GM18498 (cell line): ENCODE measurements around the gene CYP27B1.

Source experiments
- ATAC-seq: cut with Tn5 transposase; IDR thresholded peaks from one replicate; pipeline ENCODE4 v1.9.1; 2021; ENCODE audit warnings: mild to moderate bottlenecking, moderate library complexity; ENCODE audit not compliant: unreplicated experiment

CYP27B1 gene

DNA sequence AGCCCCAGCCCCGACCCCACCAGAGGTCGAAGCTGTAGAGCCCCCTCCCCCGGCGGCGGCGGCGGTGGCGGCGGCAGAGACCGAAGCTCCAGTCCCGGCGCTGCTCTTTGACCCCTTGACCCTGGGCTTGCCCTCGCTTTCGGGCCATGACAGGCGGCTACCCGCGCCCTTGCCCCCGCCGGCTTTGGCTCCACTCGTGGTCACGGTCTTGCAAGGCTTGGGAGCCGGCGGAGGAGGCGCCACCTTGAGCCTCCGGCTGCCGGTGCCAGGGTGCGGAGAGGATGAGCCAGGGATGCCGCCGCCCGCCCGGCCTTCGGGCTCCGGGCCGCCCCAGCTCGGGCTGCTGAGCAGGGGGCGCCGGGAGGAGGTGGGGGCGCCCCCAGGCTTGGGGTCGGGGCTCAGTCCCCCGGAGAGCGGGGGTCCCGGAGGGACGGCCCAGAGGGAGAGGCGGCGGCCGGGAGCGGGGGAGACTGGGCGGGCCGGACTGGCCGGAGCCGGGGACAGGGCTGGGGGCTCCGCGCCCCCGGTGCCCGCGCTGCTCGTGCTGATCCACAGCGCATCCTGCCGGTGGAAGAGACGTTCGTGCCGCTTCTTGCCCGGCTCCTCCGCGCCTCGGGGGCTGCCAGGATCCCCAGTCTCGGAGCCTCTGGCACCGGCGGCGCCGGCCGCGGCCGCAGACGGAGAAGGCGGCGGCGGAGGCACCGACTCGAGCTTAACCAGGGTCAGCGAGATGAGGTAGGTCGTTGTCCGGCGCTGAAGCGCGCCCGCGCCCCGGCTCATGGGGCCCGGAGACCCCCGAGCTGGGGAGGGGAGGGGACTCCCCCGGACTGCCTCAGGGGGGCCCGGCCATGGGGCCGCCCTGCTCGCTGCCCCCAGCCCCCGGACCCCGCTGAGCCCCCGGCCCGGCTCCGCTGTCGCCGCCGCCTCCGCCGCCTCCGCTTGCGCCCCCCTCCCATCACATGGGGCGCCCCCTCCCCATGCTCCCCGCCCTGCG is 29.1 kb downstream of the CYP27B1 start:
- ATAC-seq = no peak

DNA sequence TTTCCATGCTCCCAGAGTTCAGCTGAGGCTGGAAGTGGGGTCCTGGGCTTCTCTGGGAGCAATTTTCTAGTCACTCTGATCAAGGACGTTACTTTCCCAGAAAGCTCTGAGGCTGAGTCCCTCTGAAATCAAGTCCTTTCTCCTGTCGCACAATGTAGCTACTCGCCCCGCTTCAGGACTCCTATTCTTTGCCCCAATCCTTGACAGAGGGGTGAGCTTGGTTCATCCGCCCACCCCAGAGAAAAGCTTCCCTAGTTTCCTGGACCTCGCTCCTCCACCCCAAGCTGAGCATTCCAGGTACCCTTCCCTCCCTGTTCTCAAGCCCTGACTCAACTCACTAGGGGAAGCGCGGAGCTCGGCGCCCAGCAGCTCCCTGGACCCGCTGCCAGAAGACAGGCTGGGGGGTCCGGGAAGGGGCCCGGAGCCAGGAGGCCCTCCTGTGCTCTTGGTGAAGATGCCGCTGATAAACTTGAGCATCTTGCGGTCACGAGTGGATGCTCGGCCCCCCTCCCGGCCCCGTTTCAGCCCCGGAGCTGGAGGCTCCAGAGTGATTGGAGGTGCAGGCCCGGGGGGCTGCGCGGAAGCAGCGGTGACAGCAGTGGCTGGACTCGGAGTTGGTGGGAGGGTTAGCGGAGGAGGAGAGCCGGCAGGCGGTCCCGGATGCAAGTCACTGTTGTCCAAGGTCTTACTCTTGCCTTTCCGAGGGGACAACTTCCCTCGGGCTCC is 30.0 kb downstream of the CYP27B1 start:
- no peak for ATAC-seq

DNA sequence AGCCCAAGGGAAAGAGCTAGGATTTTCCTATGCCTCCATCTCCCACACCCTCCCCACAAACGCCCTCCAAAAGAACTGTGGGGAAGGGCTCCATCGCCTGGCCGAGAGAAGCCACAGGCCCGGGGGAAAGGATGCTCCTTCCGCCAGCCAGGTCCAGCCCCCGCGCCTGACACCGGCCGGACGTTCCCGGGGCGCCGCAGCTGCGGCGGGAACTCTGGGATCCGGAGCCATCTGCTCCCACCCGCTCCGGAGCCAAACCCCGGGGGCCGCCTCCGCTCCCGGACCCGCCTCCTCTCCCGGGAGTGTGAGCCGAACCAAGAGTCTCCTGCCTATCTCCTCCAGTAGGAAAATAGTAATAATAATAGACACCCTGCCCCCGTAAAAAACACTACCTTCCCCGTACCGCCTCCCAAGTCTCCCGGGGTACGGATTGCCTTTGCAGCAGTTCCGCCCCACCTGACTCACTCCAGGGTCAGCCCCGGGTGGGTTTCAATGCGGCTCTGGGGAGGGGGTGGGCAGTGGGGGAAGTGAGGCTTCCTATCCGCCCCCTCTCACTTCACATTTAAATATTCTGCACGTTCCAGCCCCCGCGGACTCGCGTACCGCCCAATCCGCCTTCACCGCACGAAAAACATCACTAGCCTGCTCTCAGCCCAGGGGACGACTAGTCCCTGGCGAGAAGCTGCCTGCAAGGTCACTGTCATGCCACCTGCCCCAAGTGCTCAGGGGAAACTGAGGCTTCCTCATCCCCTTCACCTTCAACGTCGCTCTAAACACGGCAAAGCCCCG is 30.7 kb downstream of the CYP27B1 start:
- no peak for ATAC-seq

DNA sequence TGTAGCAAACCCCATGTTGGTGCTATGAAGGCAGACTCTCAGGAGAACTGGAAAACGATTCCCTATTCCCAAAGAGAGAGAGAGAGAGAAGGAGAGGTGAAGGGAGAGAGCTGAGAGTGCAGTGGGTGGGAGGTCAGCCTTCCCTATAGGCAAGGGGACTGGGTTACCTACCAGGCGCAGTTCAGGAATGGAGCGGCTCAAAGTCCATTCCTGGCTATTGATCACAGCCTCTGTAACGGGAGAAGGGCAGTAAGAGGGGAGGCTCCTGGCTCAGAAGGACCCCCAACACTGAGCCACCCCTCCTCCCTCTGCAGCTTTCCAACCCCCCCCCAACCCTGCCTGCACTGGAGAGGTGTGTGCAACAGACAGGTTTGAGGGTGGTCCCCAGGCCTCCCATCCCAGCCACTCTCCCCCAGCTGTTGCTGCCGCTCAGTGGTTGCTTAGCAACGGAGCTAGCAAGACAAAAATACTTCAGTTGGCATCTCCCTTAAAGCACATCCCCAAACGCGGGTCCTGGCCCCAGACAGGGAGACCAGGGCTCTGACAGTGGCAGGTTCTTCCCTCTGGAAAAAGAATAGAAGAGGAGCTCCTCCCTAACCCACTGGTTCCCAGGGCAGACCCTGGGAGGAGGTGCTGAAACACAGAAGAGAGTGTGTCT is 31.6 kb downstream of the CYP27B1 start:
- ATAC-seq = no peak

DNA sequence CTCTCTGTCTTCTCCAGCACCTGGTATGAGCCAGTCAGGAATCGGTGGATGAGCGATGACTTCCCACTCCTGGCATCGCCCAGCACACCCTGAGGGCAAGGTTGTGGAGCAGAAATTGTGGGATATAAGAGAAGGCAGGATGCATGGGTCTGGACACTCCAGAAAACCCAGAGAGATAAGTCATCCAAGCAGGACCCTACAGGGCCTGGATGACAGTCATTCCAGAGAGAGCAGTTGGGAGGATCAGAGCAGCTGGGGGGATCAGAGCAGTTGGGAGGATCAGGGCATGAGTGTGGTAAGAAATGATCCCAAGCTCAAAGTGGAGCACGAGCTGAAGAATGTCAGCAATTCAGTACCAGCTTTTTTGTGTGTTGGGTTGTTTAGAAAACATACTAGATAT is 32.3 kb downstream of the CYP27B1 start:
- ATAC-seq = no peak

DNA sequence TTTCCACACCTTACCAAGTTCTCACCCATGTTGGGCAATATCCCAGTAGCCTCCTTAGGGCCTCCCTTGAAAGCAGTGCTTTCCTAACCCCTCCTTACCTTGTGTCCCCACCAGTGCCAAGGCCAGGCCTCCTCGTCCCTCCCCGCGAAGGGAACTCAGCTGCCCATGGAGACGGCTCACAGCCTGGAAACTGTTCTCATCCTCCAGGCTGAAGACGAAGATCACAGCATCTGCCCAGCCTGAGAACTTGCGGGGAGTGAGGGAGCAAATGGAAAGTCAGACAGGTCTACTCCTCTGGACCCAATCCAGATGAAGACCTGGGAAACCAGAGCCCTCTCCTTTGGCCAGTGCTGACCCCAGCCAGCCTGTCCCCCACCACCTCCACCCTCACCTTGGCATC is 33.0 kb downstream of the CYP27B1 start:
- no peak for ATAC-seq

DNA sequence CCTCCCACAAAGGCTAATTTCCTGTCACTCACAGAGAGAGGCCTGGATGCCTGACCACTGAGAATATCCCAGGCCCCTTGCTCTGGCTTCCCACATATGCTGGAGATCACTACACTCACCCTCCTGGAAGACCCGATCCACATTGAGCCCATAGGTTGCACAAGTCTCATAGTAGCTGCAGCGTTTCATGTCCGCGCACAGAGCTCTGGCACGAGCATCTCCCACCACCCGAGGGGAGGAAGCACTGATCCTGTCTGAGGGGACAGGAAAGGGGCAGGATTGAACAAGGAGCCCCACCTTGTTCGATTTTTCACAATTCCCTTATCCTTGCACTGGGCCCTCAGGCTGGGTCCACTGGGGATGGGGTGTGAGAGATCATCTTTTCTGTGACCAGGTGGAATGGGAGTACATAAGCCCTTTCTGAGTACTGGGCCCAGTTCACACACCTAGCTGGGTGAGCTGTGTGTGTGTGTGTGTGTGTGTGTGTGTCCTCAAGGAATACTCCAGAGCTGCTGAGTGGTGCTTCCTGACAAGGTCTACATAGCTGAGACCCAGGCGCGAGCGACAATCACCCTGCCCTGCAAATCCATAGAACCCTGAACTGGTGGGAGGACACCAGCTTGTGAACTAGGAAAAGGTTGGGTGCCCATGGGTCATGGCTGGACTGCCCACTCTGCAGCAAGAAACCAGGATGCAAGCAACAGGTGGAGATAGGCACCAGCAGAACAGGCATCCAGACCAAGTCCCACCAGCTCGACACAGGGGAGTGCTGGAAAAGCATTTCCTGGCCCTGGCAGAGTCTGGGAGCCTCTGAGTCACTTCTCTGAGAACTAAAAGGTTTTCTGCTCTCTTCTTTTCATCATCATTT is 33.9 kb downstream of the CYP27B1 start:
- ATAC-seq = no peak

DNA sequence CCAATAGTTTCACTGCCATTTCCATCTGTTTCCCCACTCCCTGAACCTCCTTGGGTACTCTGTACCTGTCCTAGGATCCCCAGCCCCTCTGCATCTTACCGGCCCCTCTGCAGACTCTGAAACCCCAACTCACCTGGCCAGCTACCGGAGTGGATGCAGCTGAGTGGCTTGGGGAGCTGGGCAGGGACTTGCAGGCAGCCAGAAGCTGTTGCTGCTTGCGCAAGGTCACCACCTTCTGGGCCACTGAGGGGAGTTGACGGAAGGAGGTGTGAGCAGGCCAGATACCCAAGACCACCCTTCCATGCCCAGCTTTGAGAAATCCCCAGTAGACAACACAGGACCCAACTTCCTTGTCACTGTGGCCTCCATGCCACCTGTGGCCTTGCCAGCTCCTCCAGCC is 34.6 kb downstream of the CYP27B1 start:
- no peak for ATAC-seq

DNA sequence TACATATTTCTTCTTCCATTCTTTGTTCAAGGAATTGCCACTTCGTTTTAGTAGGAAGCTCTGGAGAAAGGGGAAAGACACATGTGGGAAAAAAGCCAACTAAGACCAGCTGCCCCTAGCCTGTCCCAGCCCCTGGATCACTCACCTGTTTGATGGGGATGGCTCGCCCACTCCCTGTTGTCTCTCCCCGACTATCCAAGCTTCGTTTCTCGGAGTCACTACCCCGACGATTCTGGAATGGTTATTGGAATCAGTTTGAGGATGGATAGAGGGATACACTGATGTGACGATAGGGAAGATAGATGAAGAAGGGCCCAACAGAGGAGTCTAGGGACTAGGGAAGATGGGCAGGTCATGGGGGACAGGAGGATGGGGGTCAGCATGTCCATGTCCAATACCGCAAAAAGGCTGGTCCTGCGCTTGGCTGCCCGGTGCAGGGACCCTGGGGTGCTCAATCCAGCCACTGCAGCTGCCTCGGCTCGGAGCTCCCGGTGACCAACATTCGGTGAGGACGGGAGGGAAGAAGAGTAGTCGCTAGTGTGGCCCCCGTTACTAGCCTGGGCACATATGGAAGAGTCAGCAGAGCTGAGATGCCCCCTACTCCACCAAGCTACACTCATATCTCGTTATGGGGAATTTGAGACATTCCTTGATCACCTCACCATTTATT is 35.3 kb downstream of the CYP27B1 start:
- no peak for ATAC-seq

DNA sequence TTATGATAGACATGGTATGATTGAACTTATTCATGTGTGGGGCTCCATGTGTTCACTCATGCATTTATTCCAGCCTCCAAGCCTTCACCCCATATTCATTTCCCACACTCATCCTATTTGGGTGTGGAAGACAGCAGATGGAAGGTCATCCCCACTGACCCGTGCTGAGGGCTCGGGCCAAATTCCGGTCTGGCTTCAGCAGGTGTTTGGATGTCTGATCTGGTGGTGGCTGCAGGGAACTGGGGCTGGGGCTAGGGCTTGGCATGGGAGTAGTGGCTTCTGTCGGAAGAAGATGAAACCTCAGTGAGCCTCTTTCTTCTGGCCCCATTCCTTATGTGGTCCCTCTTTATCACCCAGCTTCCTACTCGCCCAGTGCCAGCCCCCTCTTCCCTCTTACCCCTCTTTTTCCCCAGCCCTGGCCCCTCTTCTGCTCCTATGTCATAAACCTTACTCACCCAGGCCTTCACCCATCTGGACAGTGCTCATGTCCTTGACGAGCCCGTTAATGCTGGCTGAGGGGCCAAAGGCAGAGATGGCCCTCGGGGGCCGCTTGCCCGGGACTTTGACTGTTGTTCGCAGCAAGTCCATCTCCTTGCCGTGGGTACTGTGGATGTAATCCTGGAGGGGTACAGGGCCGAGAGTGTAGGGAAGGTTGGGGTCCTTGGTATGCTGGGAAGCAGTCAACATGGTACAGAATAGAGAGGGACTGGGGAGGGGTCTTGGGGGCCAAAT is 36.4 kb downstream of the CYP27B1 start:
- no peak for ATAC-seq

DNA sequence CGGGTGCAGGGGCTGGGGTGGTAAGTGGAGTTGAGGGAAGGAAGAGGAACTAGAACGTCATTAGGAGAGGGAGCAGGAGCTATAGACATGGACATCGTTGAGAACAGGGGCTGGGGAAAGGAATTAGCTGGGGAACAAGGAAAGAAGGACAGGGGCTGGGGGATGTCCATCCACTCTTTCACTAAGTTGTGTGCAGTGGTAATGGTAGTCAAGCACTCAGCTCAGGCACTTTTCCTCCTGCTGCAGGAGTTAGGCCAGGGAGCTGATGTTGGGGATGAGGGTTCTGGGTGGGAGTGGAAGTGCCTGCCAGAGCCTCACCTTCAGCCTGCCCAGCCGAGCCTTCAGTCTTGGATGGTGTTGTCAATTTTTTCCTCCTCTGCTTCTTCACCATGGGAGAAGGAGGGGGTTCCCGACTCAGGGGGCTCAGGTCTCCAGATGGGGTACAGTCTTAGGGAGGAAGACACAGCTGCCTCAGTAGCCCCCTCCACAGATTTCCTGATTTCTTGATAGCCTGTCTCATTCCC is 37.5 kb downstream of the CYP27B1 start:
- no peak for ATAC-seq

DNA sequence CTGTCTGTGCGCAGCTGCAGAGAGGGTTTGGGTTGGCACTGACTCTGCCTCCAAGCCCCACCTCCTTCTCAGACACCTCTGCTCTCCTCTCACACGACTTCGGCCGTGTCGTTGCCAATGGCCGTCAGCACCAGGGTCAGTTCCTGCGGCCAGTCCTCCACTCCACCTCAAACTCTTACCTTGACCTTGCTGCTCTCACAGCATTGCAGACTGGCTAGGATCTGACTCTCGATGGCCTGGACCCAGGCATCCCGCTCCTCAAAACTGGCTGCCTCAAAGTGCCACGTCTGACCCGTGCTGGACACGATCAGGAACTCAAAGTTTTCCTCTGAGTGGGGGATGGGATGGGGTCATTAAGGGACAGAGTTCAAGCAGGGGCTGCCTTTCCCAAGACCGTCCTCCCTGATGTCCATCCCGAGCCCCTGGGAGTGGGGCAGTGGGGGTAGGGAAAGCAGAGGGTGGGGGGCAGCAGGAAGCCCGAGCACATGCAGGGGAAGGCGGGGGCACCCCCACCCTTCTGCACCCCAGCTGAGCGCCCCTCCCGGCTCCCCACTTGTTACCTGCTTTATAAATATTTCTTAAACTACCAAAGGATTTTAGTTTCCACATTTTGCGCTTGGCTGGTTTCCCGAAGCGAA is 39.0 kb downstream of the CYP27B1 start:
- no peak for ATAC-seq

DNA sequence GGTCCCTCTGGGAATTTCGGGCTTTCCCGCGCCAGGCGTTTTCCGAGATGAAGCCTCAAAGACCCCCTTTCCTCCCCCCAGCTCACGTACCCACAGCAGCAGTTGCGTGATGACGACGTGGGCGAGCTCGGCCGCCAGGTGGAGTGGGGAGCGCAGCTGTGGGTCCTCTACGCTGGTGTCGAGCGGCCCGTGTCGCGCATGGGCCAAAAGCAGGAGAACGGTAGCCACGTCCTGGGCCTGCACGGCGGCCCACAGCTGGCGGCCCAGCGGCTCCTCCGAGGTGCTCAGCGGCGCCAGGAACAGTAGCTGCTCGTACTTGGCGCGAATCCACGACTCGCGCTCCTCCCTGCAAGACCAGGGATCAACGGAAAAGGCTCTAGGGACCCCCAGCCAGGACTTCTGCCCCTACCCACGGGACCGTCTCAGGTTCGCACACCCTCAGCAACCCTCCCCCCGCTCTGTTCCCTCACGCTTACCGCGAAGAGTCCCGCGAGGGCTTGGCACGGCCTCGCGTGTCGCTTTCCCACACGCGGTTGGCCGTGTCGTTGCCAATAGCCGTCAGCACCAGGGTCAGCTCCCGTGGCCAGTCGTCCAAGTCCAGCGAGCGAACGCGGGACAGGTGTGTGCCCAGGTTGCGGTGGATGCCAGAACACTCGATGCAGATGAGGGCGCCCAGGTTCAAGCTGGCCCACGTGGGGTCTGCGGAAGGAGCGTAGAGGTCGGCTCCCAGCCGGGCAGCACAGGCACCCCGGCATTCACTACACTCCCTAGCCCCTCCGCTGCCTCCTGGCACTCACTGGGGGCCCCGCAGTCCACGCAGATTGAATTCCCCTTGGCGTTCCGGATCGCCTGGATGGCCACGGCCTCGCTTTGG is 39.8 kb downstream of the CYP27B1 start:
- ATAC-seq = no peak

DNA sequence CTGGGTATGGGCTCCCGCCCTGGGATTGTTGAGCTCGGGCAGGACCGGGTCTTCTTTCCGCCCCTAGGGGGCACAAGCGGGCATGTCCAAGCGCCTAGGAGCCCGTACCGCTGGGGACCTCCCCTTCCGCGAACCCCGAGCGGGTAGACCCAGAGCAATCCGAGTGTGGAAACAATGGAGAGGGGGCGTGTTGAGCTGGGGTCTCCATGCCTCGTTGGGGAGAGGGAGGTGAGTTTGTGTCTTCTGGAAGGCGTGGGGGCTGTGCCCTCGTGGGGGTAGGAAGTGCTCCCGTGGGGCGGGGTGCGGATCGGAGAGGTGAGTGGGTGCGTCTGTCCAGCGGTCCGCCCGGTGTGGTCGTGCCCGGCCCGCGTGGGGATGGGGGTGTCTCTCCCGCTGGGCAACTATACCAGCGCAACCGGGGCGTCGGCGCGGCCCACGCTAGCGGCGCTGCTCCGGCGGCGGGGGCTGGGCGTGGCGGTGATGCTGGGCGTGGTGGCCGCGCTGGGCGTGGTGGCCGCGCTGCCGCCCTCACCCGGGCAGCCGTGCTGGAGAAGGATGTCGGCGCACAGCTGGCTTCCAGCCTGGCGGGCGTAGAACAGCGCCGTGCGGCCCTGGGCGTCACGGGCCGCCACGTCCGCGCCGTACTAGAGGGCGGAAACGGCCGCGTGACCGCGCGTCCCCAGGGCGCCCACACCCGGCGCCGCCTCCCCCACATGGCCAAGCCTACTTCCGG is 40.6 kb downstream of the CYP27B1 start:
- no peak for ATAC-seq

DNA sequence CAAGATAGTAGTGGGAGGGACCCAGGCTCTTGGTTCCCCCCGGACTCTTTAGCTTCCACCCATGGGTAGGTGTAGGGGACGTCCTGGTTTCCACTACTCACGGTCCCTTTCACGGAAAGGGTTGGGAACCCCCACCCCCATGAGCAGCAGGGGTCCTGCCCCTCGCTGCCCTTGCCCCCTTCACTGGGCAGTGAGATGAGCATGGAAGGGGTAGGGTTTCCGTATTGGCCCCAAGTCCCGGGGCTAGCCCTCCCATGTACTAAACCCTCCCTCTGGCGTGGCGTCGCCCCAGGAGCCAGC is 41.1 kb downstream of the CYP27B1 start:
- no peak for ATAC-seq

DNA sequence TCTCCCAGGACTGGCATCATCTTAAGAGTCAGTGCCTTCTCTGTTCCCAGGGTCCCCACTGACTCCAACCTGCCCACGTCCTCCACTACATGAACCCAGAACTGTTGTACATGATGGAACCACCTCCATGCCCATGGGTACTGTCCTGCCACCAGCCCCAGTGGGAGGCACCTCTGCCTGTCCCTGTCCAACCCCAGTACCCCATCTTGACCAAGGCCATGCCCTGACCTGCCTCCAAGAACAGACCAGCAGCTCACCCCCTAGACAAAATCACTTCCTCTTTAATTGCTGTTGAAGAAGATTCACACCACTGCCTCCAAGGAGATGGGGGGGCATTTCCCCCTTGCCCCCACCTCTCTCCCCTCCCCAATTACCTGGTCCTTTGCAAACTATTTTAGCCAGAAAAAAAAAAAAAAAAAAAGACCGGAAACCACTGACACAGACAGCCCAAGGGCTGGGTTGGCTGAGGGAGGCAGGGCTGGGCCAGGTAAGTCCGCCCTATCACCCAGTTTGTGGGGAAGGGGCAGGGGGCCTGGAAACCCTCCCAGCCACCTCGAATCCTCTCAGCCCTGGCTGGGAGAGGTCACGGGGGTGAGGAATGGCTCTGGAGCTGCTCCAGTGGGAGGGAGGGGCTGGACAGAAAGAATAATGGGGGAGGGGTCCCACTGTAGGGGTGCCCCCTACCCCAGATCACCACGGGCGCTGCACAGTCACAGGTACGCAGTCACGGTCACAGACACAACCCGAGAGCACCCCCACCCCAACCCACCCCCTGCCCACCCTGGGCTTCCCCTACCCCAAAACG is 41.7 kb downstream of the CYP27B1 start:
- ATAC-seq = no peak
